Measurements from ENCODE around the gene CCDC169. TPM values are rescaled to one million over a fixed set of nuclear protein-coding genes. Genes with fewer than 3 reads are reported as not detected.
A peak's percentile ranks its signal among the peaks of the same experiment; 100 is the strongest.

Gene CCDC169
- total and polyA plus RNA-seq, 2 of the 4 experiments (the other 2 are of a cell fraction), result 0.54 to 0.62 TPM

DNA sequence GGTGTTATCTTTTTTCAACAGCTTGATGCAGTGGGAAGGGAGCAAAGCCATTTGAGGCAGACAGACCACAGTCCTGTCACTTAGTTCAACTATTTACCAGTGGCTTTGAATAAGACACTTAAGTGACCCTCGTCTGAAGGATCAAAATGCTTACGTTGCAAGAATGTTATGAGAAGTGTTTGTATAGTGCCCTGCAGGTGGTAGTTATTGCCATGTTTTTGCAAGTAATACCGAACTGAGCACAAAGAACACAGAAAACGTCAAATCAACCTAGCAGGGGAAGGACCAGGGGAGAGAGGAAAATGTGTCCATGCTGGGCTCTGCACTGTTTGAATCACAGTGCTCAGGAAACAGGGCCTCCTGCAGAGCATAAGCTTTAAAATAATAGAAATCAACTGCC, 86.0 kb downstream of the CCDC169 start:
- Histone ChIP-seq H4K8ac (ENCODE audit: low read depth in 2 of 2, low read length in 2 of 2) (no peak overlapping the region), H2BK20ac (ENCODE audit: low read depth, low read length) (no peak overlapping the region), H2AFZ (replicated peaks; ENCODE audit: low read length, poor library complexity) (no peak overlapping the region), H3K4me1 (ENCODE audit: control insufficient read depth, insufficient read depth, low read length) (no peaks in the 10 kb centered on the region), H2BK5ac (ENCODE audit: low read depth, low read length, poor library complexity, severe bottlenecking) (no peak overlapping the region), H3K9me3 (ENCODE audit: control insufficient read depth, insufficient read depth, low read length) (no peaks in the 10 kb centered on the region), H3K27me3 (ENCODE audit: control insufficient read depth, insufficient read depth, low read length) (no peaks in the 10 kb centered on the region), H3K27ac (ENCODE audit: insufficient read depth, low read length) (no peak overlapping the region), H3K14ac (replicated peaks; ENCODE audit: low read depth, low read length) (no peak overlapping the region), H3K56ac (ENCODE audit: extremely low read depth, insufficient read depth, low read length) (no peak overlapping the region; the same call in 1 of the 2 replicates), H3K36me3 (ENCODE audit: control insufficient read depth, insufficient read depth, low read length) (no peaks in the 10 kb centered on the region), H2BK120ac (ENCODE audit: low read depth, low read length) (no peak overlapping the region), H3K9me1 (ENCODE audit: insufficient read depth, low read length) (no peaks in the 10 kb centered on the region), H2AK9ac (replicated peaks; ENCODE audit: low read depth, low read length, poor library complexity) (no peak overlapping the region), H3K23ac (ENCODE audit: low read depth, low read length) (no peak overlapping the region), H4K5ac (ENCODE audit: low read depth, low read length) (no peak overlapping the region), H3K4me3 (ENCODE audit: insufficient read depth, low read depth, low read length) (no peak overlapping the region), H3K18ac (ENCODE audit: low read depth, low read length) (no peak overlapping the region), H2BK15ac (ENCODE audit: low read depth, low read length) (no peak overlapping the region), H4K91ac (ENCODE audit: insufficient read depth, low read depth, low read length) (no peak overlapping the region), H3K9ac (ENCODE audit: low read depth, low read length) (no peak overlapping the region), H3K4me2 (ENCODE audit: low read depth, low read length) (no peak overlapping the region), H2AK5ac (ENCODE audit: low read depth, low read length) (no peak overlapping the region), H3K4ac (ENCODE audit: low read depth, low read length) (no peak overlapping the region), H4K20me1 (ENCODE audit: insufficient read depth, low read length) (no peaks in the 10 kb centered on the region), H3K79me1 (ENCODE audit: low read depth in 1 of 2, low read length in 2 of 2) (no peaks in the 10 kb centered on the region)
- no peak for DNase-seq
- TF ChIP-seq MAFK (IDR thresholded peaks at IDR 0.05; ENCODE audit: low read depth, low read length) (peak; percentile 81), MXI1 (IDR thresholded peaks at IDR 0.05; ENCODE audit: borderline replicate concordance, low read depth, low read length) (no peak)
- TF ChIP-seq, protein P1, sequence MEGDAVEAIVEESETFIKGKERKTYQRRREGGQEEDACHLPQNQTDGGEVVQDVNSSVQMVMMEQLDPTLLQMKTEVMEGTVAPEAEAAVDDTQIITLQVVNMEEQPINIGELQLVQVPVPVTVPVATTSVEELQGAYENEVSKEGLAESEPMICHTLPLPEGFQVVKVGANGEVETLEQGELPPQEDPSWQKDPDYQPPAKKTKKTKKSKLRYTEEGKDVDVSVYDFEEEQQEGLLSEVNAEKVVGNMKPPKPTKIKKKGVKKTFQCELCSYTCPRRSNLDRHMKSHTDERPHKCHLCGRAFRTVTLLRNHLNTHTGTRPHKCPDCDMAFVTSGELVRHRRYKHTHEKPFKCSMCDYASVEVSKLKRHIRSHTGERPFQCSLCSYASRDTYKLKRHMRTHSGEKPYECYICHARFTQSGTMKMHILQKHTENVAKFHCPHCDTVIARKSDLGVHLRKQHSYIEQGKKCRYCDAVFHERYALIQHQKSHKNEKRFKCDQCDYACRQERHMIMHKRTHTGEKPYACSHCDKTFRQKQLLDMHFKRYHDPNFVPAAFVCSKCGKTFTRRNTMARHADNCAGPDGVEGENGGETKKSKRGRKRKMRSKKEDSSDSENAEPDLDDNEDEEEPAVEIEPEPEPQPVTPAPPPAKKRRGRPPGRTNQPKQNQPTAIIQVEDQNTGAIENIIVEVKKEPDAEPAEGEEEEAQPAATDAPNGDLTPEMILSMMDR (conservative IDR thresholded peaks at IDR 0.05; ENCODE audit: low read depth, low read length), result no peak
- intact Hi-C loops (cut with micrococcal nuclease) (no loop called here), dilution Hi-C loops (cut with HindIII; ENCODE audit: low sequenced_read_pairs, unreplicated experiment) (no loop called here), in situ Hi-C loops (cut with MboI; ENCODE audit: low sequenced_read_pairs) (no loop called here)
- no TSS peak for BruUV-seq (replicated peaks)
- no CpG with 5 or more reads among the region's 4 CpGs for WGBS, 2 experiments (ENCODE audit: extremely low coverage in 2 of 2, insufficient read length in 1 of 2)
- ATAC-seq (ENCODE audit: low read depth), result no peak
- CTCF ChIA-PET, result no interaction called here
- POLR2A ChIA-PET (ENCODE audit: unreplicated experiment), result no interaction called here

All from IMR-90 (cell line).